Neural progenitor cell (in vitro differentiated cells): ENCODE data around the gene FLT4.

Source experiments
- EZH2 ChIP-seq: fragments of 200-600 bp; sonication (generic); IDR thresholded peaks from 2 replicates; pipeline ENCODE4 v1.6.1; 2017; ENCODE audit warnings: antibody characterized with exemption, mild to moderate bottlenecking, moderate library complexity
- EZH2phosphoT487 ChIP-seq: fragments of 200-600 bp; sonication (generic); IDR thresholded peaks from 2 replicates; pipeline ENCODE4 v1.6.1; 2017; ENCODE audit warnings: antibody characterized with exemption
- TF ChIP-seq, protein P1 (sequence below): fragments of 200-600 bp; sonication (generic); IDR thresholded peaks from 2 replicates; pipeline ENCODE4 v1.5.1; 2017; ENCODE audit warnings: antibody characterized with exemption, mild to moderate bottlenecking

DNA sequence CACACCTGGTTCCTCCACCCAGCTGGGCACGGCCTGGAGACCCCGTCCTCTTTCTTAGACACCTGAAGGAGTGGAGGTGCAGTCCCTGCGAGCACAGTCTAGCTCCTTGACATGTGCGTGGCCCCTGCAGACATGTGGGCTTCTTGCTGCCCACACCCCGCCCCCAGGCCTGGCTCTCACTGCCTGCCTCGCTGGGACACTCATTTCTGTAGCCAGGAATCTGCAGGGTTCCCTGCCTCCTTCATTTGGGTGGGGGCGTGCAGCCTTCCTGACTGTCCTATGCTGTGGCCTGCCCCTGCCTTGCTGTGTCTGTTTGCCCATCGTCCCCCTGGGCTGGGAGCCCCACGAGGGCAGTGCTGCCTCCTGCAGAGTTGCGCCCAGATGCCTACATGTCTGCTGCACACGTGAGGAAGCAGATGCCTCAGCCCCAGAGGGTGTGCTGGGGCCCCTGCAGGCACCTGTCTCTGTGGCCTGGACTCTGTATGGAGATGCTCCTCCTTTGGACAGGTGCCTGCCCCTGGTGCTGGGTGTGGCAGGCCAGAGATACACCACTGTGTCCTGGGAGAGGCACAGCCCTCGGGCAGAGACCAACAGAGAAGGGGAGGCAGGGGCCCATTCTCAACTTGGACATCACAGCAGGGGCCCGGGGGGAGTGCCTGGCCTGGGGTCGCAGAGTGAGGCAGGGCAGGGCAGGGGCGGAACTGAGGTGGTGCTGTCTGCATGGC is 22.6 kb downstream of the FLT4 start:
- TF ChIP-seq, protein P1, sequence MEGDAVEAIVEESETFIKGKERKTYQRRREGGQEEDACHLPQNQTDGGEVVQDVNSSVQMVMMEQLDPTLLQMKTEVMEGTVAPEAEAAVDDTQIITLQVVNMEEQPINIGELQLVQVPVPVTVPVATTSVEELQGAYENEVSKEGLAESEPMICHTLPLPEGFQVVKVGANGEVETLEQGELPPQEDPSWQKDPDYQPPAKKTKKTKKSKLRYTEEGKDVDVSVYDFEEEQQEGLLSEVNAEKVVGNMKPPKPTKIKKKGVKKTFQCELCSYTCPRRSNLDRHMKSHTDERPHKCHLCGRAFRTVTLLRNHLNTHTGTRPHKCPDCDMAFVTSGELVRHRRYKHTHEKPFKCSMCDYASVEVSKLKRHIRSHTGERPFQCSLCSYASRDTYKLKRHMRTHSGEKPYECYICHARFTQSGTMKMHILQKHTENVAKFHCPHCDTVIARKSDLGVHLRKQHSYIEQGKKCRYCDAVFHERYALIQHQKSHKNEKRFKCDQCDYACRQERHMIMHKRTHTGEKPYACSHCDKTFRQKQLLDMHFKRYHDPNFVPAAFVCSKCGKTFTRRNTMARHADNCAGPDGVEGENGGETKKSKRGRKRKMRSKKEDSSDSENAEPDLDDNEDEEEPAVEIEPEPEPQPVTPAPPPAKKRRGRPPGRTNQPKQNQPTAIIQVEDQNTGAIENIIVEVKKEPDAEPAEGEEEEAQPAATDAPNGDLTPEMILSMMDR, result no peak
- TF ChIP-seq EZH2 (no peak), EZH2phosphoT487 (no peak)
